Astrocyte (in vitro differentiated cells and primary cell): ENCODE results near the gene NEURL1. TPM values are rescaled to one million over a fixed set of nuclear protein-coding genes. Genes with fewer than 3 reads are reported as not detected.

Source experiments
- DNase-seq: peaks from one replicate; pipeline ENCODE4 v3.0.0-alpha.2; 2010; ENCODE audit warnings: low read depth
- FAIRE-seq: peaks from 2 replicates; lab custom pipeline; 2011; peaks lifted over from hg19 to GRCh38; lab: Jason Lieb, UNC
- H2AFZ ChIP-seq: 2 replicates; pipeline ENCODE4 v1.6.0; 2012; ENCODE audit warnings: low read depth, low read length, inconsistent platforms
- H3K27ac ChIP-seq: 2 replicates; pipeline ENCODE4 v1.5.1; 2011; ENCODE audit warnings: low read depth, low read length, inconsistent platforms
- H3K27me3 ChIP-seq: 2 replicates; pipeline ENCODE4 v1.6.0; 2011; ENCODE audit warnings: low read length, inconsistent platforms; ENCODE audit not compliant: insufficient read depth
- H3K36me3 ChIP-seq: 2 replicates; pipeline ENCODE4 v1.5.1; 2011; ENCODE audit warnings: low read length, inconsistent platforms; ENCODE audit not compliant: insufficient read depth
- H3K4me1 ChIP-seq: 2 replicates; pipeline ENCODE4 v1.5.1; 2011; ENCODE audit warnings: low read length, inconsistent platforms; ENCODE audit not compliant: insufficient read depth
- H3K4me2 ChIP-seq: 2 replicates; pipeline ENCODE4 v1.6.0; 2012; ENCODE audit warnings: low read length, inconsistent platforms
- H3K4me3 ChIP-seq: 2 replicates; pipeline ENCODE4 v1.5.1; 2011; ENCODE audit warnings: low read depth, mild to moderate bottlenecking, low read length, inconsistent platforms; ENCODE audit not compliant: insufficient read depth
- H3K79me2 ChIP-seq: 2 replicates; pipeline ENCODE4 v1.6.0; 2012; ENCODE audit warnings: mild to moderate bottlenecking, low read length, inconsistent platforms; ENCODE audit not compliant: insufficient read depth
- H3K9ac ChIP-seq: 2 replicates; pipeline ENCODE4 v1.6.0; 2012; ENCODE audit warnings: mild to moderate bottlenecking, low read length, inconsistent platforms
- H3K9me3 ChIP-seq: 2 replicates; pipeline ENCODE4 v1.5.1; 2012; ENCODE audit warnings: low read depth, mild to moderate bottlenecking, low read length, inconsistent platforms; ENCODE audit not compliant: insufficient read depth
- H4K20me1 ChIP-seq: 2 replicates; pipeline ENCODE4 v1.6.0; 2012; ENCODE audit warnings: low read length, inconsistent platforms; ENCODE audit not compliant: insufficient read depth
- H3K27ac Mint-ChIP-seq: one replicate; pipeline ENCODE4 v1.8.0; 2021; ENCODE audit warnings: mild to moderate bottlenecking, mixed read lengths; ENCODE audit not compliant: unreplicated experiment
- H3K27me3 Mint-ChIP-seq: one replicate; pipeline ENCODE4 v1.8.0; 2021; ENCODE audit warnings: low read depth, mixed read lengths; ENCODE audit not compliant: unreplicated experiment
- H3K36me3 Mint-ChIP-seq: one replicate; pipeline ENCODE4 v1.8.0; 2021; ENCODE audit warnings: low read depth, mixed read lengths; ENCODE audit not compliant: unreplicated experiment
- H3K4me1 Mint-ChIP-seq: one replicate; pipeline ENCODE4 v1.8.0; 2021; ENCODE audit warnings: low read depth, mixed read lengths; ENCODE audit not compliant: unreplicated experiment
- H3K4me3 Mint-ChIP-seq: one replicate; pipeline ENCODE4 v1.8.0; 2021; ENCODE audit warnings: mild to moderate bottlenecking, moderate library complexity, mixed read lengths; ENCODE audit not compliant: unreplicated experiment
- H3K9me3 Mint-ChIP-seq: one replicate; pipeline ENCODE4 v1.8.0; 2021; ENCODE audit warnings: mild to moderate bottlenecking, mixed read lengths; ENCODE audit not compliant: unreplicated experiment
- CTCF ChIP-seq: IDR thresholded peaks from 2 replicates; pipeline ENCODE4 v1.5.1; 2011; ENCODE audit warnings: low read depth, mild to moderate bottlenecking, inconsistent platforms, low read length, moderate library complexity; ENCODE audit not compliant: insufficient read depth
- EZH2 ChIP-seq: IDR thresholded peaks from 2 replicates; pipeline ENCODE4 v1.6.1; 2012; ENCODE audit warnings: mild to moderate bottlenecking, low read length, inconsistent platforms; ENCODE audit not compliant: insufficient read depth
- total RNA-seq: library from RNA; stranded (reverse); gene quantifications from 2 replicates; pipeline ENCODE4 v1.2.1, GENCODE V29; 2021

Gene NEURL1
- total RNA-seq, 1 donor from 2014 or later: 1.5 TPM

- no peaks in the 10 kb centered on the region for H3K36me3 Mint-ChIP-seq
- Histone ChIP-seq H3K9ac (no peak overlapping the region), H3K4me1 (peaks cover 5% of the 10 kb centered on the region), H3K4me3 (no peak overlapping the region), H3K36me3 (no peaks in the 10 kb centered on the region), H3K9me3 (no peaks in the 10 kb centered on the region), H2AFZ (no peak overlapping the region), H4K20me1 (peaks cover 65% of the 10 kb centered on the region), H3K4me2 (no peak overlapping the region), H3K27me3 (peaks cover 76% of the 10 kb centered on the region), H3K79me2 (no peaks in the 10 kb centered on the region), H3K27ac (no peak overlapping the region)
- DNase-seq (no peak), FAIRE-seq (no peak)
- H3K27ac Mint-ChIP-seq: no peak overlapping the region
- TF ChIP-seq CTCF (no peak), EZH2 (no peak)
- peaks cover 53% of the 10 kb centered on the region for H3K27me3 Mint-ChIP-seq
- peaks cover 2% of the 10 kb centered on the region for H3K9me3 Mint-ChIP-seq
- H3K4me1 Mint-ChIP-seq: peaks cover 13% of the 10 kb centered on the region
- no peak overlapping the region for H3K4me3 Mint-ChIP-seq
These were observed 12.6 kb downstream of the NEURL1 start for GRCh38 chr10:103506061-103506460.

- no peak for DNase-seq
- Histone ChIP-seq H3K27ac (no peak overlapping the region), H3K79me2 (no peaks in the 10 kb centered on the region), H2AFZ (no peak overlapping the region), H3K9me3 (no peaks in the 10 kb centered on the region), H3K4me3 (no peak overlapping the region), H3K27me3 (peaks cover 79% of the 10 kb centered on the region), H3K4me1 (peaks cover 5% of the 10 kb centered on the region), H3K9ac (no peak overlapping the region), H4K20me1 (peaks cover 61% of the 10 kb centered on the region), H3K36me3 (no peaks in the 10 kb centered on the region), H3K4me2 (no peak overlapping the region)
- H3K27me3 Mint-ChIP-seq: peaks cover 62% of the 10 kb centered on the region
- H3K4me1 Mint-ChIP-seq: peaks cover 11% of the 10 kb centered on the region
- no peak overlapping the region for H3K4me3 Mint-ChIP-seq
- FAIRE-seq: no peak
- H3K9me3 Mint-ChIP-seq: peaks cover 9% of the 10 kb centered on the region
- H3K27ac Mint-ChIP-seq: no peak overlapping the region
- no peak for TF ChIP-seq CTCF
- no peak for TF ChIP-seq EZH2
- H3K36me3 Mint-ChIP-seq: peaks cover 2% of the 10 kb centered on the region
These were observed 14.0 kb downstream of the NEURL1 start for GRCh38 chr10:103507235-103508191.
